Measurements from ENCODE around the gene BIRC2. TPM values are rescaled to one million over a fixed set of nuclear protein-coding genes. Genes with fewer than 3 reads are reported as not detected.

Gene BIRC2
- total and polyA plus RNA-seq, 9 of the 15 experiments (the other 6 are each of a cell fraction or from before 2014, with no cell fraction given), result 14.3 to 45.9 (median 20.7) TPM

DNA sequence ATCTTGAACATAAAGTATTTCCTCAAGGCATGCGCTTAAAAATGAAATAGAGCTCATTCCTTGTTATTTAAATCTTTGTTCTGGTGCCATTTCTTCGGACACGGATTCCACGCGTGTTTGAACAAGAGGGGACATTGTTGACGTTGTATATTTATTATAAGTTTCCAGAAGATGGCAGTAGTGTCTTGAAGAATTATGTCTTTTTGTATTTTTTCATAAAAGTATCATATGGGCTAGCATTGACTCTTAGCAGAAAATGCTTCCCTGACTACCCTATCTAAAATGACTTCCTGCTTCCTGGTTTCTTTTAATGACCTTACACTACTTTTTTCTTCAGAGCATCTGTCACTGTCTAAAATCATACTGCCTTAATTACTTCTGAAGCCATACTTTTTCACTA is 20.4 kb downstream of the BIRC2 start (continued):
- TF ChIP-seq PTBP1 (IDR thresholded peaks at IDR 0.05; ENCODE audit: low read depth, low read length), result no peak
- TF ChIP-seq, protein P1, sequence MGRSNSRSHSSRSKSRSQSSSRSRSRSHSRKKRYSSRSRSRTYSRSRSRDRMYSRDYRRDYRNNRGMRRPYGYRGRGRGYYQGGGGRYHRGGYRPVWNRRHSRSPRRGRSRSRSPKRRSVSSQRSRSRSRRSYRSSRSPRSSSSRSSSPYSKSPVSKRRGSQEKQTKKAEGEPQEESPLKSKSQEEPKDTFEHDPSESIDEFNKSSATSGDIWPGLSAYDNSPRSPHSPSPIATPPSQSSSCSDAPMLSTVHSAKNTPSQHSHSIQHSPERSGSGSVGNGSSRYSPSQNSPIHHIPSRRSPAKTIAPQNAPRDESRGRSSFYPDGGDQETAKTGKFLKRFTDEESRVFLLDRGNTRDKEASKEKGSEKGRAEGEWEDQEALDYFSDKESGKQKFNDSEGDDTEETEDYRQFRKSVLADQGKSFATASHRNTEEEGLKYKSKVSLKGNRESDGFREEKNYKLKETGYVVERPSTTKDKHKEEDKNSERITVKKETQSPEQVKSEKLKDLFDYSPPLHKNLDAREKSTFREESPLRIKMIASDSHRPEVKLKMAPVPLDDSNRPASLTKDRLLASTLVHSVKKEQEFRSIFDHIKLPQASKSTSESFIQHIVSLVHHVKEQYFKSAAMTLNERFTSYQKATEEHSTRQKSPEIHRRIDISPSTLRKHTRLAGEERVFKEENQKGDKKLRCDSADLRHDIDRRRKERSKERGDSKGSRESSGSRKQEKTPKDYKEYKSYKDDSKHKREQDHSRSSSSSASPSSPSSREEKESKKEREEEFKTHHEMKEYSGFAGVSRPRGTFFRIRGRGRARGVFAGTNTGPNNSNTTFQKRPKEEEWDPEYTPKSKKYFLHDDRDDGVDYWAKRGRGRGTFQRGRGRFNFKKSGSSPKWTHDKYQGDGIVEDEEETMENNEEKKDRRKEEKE (IDR thresholded peaks at IDR 0.05; ENCODE audit: borderline replicate concordance in 1 of 2, control insufficient read depth in 1 of 2, low read depth in 2 of 2, low read length in 1 of 2), result no peak
- TF ChIP-seq IRF2 (CRISPR knock-in tag; IDR thresholded peaks at IDR 0.05), result no peak
- TF ChIP-seq RAD21 (CRISPR knock-in tag; conservative IDR thresholded peaks at IDR 0.05 in 1 of 2, IDR thresholded peaks at IDR 0.05 in 1 of 2), result peak; percentile 44 to 65
- TF ChIP-seq, protein P2, sequence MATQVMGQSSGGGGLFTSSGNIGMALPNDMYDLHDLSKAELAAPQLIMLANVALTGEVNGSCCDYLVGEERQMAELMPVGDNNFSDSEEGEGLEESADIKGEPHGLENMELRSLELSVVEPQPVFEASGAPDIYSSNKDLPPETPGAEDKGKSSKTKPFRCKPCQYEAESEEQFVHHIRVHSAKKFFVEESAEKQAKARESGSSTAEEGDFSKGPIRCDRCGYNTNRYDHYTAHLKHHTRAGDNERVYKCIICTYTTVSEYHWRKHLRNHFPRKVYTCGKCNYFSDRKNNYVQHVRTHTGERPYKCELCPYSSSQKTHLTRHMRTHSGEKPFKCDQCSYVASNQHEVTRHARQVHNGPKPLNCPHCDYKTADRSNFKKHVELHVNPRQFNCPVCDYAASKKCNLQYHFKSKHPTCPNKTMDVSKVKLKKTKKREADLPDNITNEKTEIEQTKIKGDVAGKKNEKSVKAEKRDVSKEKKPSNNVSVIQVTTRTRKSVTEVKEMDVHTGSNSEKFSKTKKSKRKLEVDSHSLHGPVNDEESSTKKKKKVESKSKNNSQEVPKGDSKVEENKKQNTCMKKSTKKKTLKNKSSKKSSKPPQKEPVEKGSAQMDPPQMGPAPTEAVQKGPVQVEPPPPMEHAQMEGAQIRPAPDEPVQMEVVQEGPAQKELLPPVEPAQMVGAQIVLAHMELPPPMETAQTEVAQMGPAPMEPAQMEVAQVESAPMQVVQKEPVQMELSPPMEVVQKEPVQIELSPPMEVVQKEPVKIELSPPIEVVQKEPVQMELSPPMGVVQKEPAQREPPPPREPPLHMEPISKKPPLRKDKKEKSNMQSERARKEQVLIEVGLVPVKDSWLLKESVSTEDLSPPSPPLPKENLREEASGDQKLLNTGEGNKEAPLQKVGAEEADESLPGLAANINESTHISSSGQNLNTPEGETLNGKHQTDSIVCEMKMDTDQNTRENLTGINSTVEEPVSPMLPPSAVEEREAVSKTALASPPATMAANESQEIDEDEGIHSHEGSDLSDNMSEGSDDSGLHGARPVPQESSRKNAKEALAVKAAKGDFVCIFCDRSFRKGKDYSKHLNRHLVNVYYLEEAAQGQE (IDR thresholded peaks at IDR 0.05; ENCODE audit: borderline replicate concordance), result peak; percentile 47; the same call in 1 of the 2 replicates
- TF ChIP-seq, protein P2 (CRISPR knock-in tag; IDR thresholded peaks at IDR 0.05; ENCODE audit: low read depth), result no peak
- no peak for TF ChIP-seq PCBP2 (IDR thresholded peaks at IDR 0.05; ENCODE audit: low read depth, low read length, poor library complexity, severe bottlenecking)
- TF ChIP-seq ZNF384 (IDR thresholded peaks at IDR 0.05; ENCODE audit: low read depth, low read length), result 0 out of 2 replicates have a peak, but pooled peaks have one; percentile 29
- TF ChIP-seq, protein P3, sequence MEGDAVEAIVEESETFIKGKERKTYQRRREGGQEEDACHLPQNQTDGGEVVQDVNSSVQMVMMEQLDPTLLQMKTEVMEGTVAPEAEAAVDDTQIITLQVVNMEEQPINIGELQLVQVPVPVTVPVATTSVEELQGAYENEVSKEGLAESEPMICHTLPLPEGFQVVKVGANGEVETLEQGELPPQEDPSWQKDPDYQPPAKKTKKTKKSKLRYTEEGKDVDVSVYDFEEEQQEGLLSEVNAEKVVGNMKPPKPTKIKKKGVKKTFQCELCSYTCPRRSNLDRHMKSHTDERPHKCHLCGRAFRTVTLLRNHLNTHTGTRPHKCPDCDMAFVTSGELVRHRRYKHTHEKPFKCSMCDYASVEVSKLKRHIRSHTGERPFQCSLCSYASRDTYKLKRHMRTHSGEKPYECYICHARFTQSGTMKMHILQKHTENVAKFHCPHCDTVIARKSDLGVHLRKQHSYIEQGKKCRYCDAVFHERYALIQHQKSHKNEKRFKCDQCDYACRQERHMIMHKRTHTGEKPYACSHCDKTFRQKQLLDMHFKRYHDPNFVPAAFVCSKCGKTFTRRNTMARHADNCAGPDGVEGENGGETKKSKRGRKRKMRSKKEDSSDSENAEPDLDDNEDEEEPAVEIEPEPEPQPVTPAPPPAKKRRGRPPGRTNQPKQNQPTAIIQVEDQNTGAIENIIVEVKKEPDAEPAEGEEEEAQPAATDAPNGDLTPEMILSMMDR (IDR thresholded peaks at IDR 0.05 in 2 of 3, conservative IDR thresholded peaks at IDR 0.05 in 1 of 3; ENCODE audit: insufficient read depth in 2 of 3, low read depth in 1 of 3, low read length in 3 of 3), result peak; percentile 14 to 50 (median 27); a peak in 2 of 6 replicates
- no peak for TF ChIP-seq EGR1 (conservative IDR thresholded peaks at IDR 0.05)
- TF ChIP-seq ZNF445 (CRISPR knock-in tag; IDR thresholded peaks at IDR 0.05; ENCODE audit: low read depth), result no peak
- 0 out of 2 replicates have a peak, but pooled peaks have one; percentile 13 for TF ChIP-seq SMC3 (conservative IDR thresholded peaks at IDR 0.05; ENCODE audit: insufficient read depth, low read depth, low read length)
- no peak for TF ChIP-seq ZFX (CRISPR knock-in tag; IDR thresholded peaks at IDR 0.05)

All from K562 (cell line).